Measurements from ENCODE around the gene NSG1.

The NSG1 gene

GRCh38 chr4:4374388-4375098, 12.4 kb upstream of the NSG1 start:
- no peak for DNase-seq

- DNase-seq: no peak
These were observed 10.8 kb upstream of the NSG1 start for GRCh38 chr4:4376074-4376473.

- no peak for DNase-seq
These were observed 9.7 kb upstream of the NSG1 start for GRCh38 chr4:4377191-4377590.

GRCh38 chr4:4377732-4378460, 9.0 kb upstream of the NSG1 start:
- DNase-seq: no peak

GRCh38 chr4:4379540-4380087, 7.3 kb upstream of the NSG1 start:
- no peak for DNase-seq

- DNase-seq: no peak
These were observed 3.8 kb upstream of the NSG1 start for GRCh38 chr4:4383085-4383484.

GRCh38 chr4:4384837-4385236, 2.1 kb upstream of the NSG1 start:
- DNase-seq: peak; percentile 40

GRCh38 chr4:4385729-4386295, 1.1 kb upstream of the NSG1 start:
- no peak for DNase-seq

- peak; percentile 40 for DNase-seq
These were observed 586 bp upstream of the NSG1 start for GRCh38 chr4:4386296-4386735.

- no peak for DNase-seq
These were observed 819 bp downstream of the NSG1 start for GRCh38 chr4:4387531-4388310.

GRCh38 chr4:4388311-4388790, 1.4 kb downstream of the NSG1 start:
- DNase-seq: no peak

- no peak for DNase-seq
These were observed 2.1 kb downstream of the NSG1 start for GRCh38 chr4:4388836-4389575.

GRCh38 chr4:4390046-4390445, 3.1 kb downstream of the NSG1 start:
- DNase-seq: no peak

GRCh38 chr4:4390515-4391240, 3.8 kb downstream of the NSG1 start:
- no peak for DNase-seq

- DNase-seq: no peak
These were observed 5.0 kb downstream of the NSG1 start for GRCh38 chr4:4391866-4392265.

- no peak for DNase-seq
These were observed 5.7 kb downstream of the NSG1 start for GRCh38 chr4:4392501-4393183.

- no peak for DNase-seq
These were observed 7.7 kb downstream of the NSG1 start for GRCh38 chr4:4394644-4395043.

- DNase-seq: no peak
These were observed 8.5 kb downstream of the NSG1 start for GRCh38 chr4:4395371-4395770.

- DNase-seq: no peak
These were observed 9.1 kb downstream of the NSG1 start for GRCh38 chr4:4395849-4396627.
